ENCODE data around the gene LRP1B. TPM values are rescaled to one million over a fixed set of nuclear protein-coding genes. Genes with fewer than 3 reads are reported as not detected.
"Not testable (repeated sequence)": the region's sequence is repeated elsewhere in the genome, so short reads cannot be mapped to it uniquely, and the experiment has no call there.

The LRP1B gene
- total RNA-seq, 2 experiments from 2014 or later: not detected

GRCh38 chr2:140354544-140354943, 1776.3 kb downstream of the LRP1B start:
- ChIA-PET CTCF (no interaction called here), POLR2A (no interaction called here)
- Mint-ChIP-seq H3K4me1 (no peaks in the 10 kb centered on the region), H3K27me3 (no peaks in the 10 kb centered on the region), H3K27ac (no peak overlapping the region), H3K9me3 (ENCODE audit: low read depth) (peaks cover 4% of the 10 kb centered on the region), H3K4me3 (no peak overlapping the region), H3K36me3 (ENCODE audit: low read depth) (no peaks in the 10 kb centered on the region)
- ATAC-seq: no peak
- no peak for DNase-seq
- intact Hi-C loops (cut with DNase I, micrococcal nuclease): no loop called here

- Mint-ChIP-seq H3K27me3 (no peaks in the 10 kb centered on the region), H3K36me3 (ENCODE audit: low read depth) (no peaks in the 10 kb centered on the region), H3K27ac (no peak overlapping the region), H3K9me3 (ENCODE audit: low read depth) (peaks cover 4% of the 10 kb centered on the region), H3K4me1 (no peaks in the 10 kb centered on the region), H3K4me3 (no peak overlapping the region)
- POLR2A ChIA-PET: no interaction called here
- DNase-seq: no peak
- no peak for ATAC-seq
- CTCF ChIA-PET: no interaction called here
- intact Hi-C loops (cut with DNase I, micrococcal nuclease): no loop called here
These were observed 1777.3 kb downstream of the LRP1B start for GRCh38 chr2:140353541-140353940.

GRCh38 chr2:140351692-140352091, 1779.1 kb downstream of the LRP1B start:
- ATAC-seq: no peak
- ChIA-PET POLR2A (no interaction called here), CTCF (no interaction called here)
- Mint-ChIP-seq H3K27ac (no peak overlapping the region), H3K27me3 (no peaks in the 10 kb centered on the region), H3K36me3 (ENCODE audit: low read depth) (no peaks in the 10 kb centered on the region), H3K4me1 (no peaks in the 10 kb centered on the region), H3K9me3 (ENCODE audit: low read depth) (peaks cover 2% of the 10 kb centered on the region), H3K4me3 (no peak overlapping the region)
- intact Hi-C loops (cut with DNase I, micrococcal nuclease): no loop called here
- DNase-seq: no peak

- intact Hi-C loops (cut with DNase I, micrococcal nuclease): no loop called here
- peaks cover 4% of the 10 kb centered on the region for H3K9me3 Mint-ChIP-seq (ENCODE audit: low read depth)
- H3K27ac Mint-ChIP-seq: no peak overlapping the region
- no peaks in the 10 kb centered on the region for H3K4me1 Mint-ChIP-seq
- ChIA-PET POLR2A (no interaction called here), CTCF (no interaction called here)
- H3K36me3 Mint-ChIP-seq (ENCODE audit: low read depth): no peaks in the 10 kb centered on the region
- ATAC-seq (no peak), DNase-seq (no peak)
- H3K27me3 Mint-ChIP-seq: no peaks in the 10 kb centered on the region
- no peak overlapping the region for H3K4me3 Mint-ChIP-seq
These were observed 1781.1 kb downstream of the LRP1B start for GRCh38 chr2:140349695-140350094.

GRCh38 chr2:140348826-140349225, 1782.0 kb downstream of the LRP1B start:
- Mint-ChIP-seq H3K9me3 (ENCODE audit: low read depth) (peaks cover 2% of the 10 kb centered on the region), H3K27me3 (no peaks in the 10 kb centered on the region), H3K36me3 (ENCODE audit: low read depth) (no peaks in the 10 kb centered on the region), H3K4me1 (no peaks in the 10 kb centered on the region), H3K27ac (no peak overlapping the region), H3K4me3 (no peak overlapping the region)
- DNase-seq (no peak), ATAC-seq (no peak)
- intact Hi-C loops (cut with DNase I, micrococcal nuclease): no loop called here
- POLR2A ChIA-PET: no interaction called here
- CTCF ChIA-PET: no interaction called here

- Mint-ChIP-seq H3K9me3 (ENCODE audit: low read depth) (peaks cover 10% of the 10 kb centered on the region), H3K36me3 (ENCODE audit: low read depth) (no peaks in the 10 kb centered on the region), H3K4me3 (no peak overlapping the region), H3K27me3 (no peaks in the 10 kb centered on the region), H3K27ac (no peak overlapping the region), H3K4me1 (no peaks in the 10 kb centered on the region)
- ATAC-seq (no peak), DNase-seq (no peak)
- POLR2A ChIA-PET: no interaction called here
- CTCF ChIA-PET: no interaction called here
- intact Hi-C loops (cut with DNase I, micrococcal nuclease): no loop called here
These were observed 1786.0 kb downstream of the LRP1B start for GRCh38 chr2:140344838-140345237.

- H3K27ac Mint-ChIP-seq; H3K36me3 Mint-ChIP-seq (ENCODE audit: low read depth); H3K4me3 Mint-ChIP-seq; DNase-seq; H3K4me1 Mint-ChIP-seq; intact Hi-C loops (cut with DNase I, micrococcal nuclease); POLR2A ChIA-PET; ATAC-seq; H3K27me3 Mint-ChIP-seq: not testable (repeated sequence)
- peaks cover 10% of the 10 kb centered on the region for H3K9me3 Mint-ChIP-seq (ENCODE audit: low read depth)
- CTCF ChIA-PET: interaction anchor here (0.5 kb wide), 1 partner anchor 14 kb away, joined by 7 read pairs; no protein-coding TSS in a partner anchor
These were observed 1786.5 kb downstream of the LRP1B start for GRCh38 chr2:140344266-140344665.

- POLR2A ChIA-PET: no interaction called here
- no peak for DNase-seq
- H3K4me1 Mint-ChIP-seq: no peaks in the 10 kb centered on the region
- peaks cover 10% of the 10 kb centered on the region for H3K9me3 Mint-ChIP-seq (ENCODE audit: low read depth)
- H3K27me3 Mint-ChIP-seq: no peaks in the 10 kb centered on the region
- H3K4me3 Mint-ChIP-seq: no peak overlapping the region
- intact Hi-C loops (cut with DNase I, micrococcal nuclease): no loop called here
- no peaks in the 10 kb centered on the region for H3K36me3 Mint-ChIP-seq (ENCODE audit: low read depth)
- CTCF ChIA-PET: no interaction called here
- no peak for ATAC-seq
- no peak overlapping the region for H3K27ac Mint-ChIP-seq
These were observed 1792.0 kb downstream of the LRP1B start for GRCh38 chr2:140338795-140339194.

GRCh38 chr2:140337061-140337460, 1793.8 kb downstream of the LRP1B start:
- no peaks in the 10 kb centered on the region for H3K27me3 Mint-ChIP-seq
- ATAC-seq (no peak), DNase-seq (no peak)
- POLR2A ChIA-PET: no interaction called here
- CTCF ChIA-PET: no interaction called here
- H3K4me3 Mint-ChIP-seq: no peak overlapping the region
- H3K4me1 Mint-ChIP-seq: no peaks in the 10 kb centered on the region
- H3K9me3 Mint-ChIP-seq (ENCODE audit: low read depth): peaks cover 6% of the 10 kb centered on the region
- intact Hi-C loops (cut with DNase I, micrococcal nuclease): no loop called here
- H3K27ac Mint-ChIP-seq: no peak overlapping the region
- no peaks in the 10 kb centered on the region for H3K36me3 Mint-ChIP-seq (ENCODE audit: low read depth)

GRCh38 chr2:140316345-140316744, 1814.5 kb downstream of the LRP1B start:
- DNase-seq (no peak), ATAC-seq (no peak)
- Mint-ChIP-seq H3K4me3 (no peak overlapping the region), H3K9me3 (ENCODE audit: low read depth) (peaks cover 9% of the 10 kb centered on the region), H3K27me3 (no peaks in the 10 kb centered on the region), H3K4me1 (no peaks in the 10 kb centered on the region), H3K27ac (no peak overlapping the region), H3K36me3 (ENCODE audit: low read depth) (no peaks in the 10 kb centered on the region)
- POLR2A ChIA-PET: no interaction called here
- CTCF ChIA-PET: no interaction called here
- intact Hi-C loops (cut with DNase I, micrococcal nuclease): no loop called here

- DNase-seq (no peak), ATAC-seq (no peak)
- Mint-ChIP-seq H3K27me3 (no peaks in the 10 kb centered on the region), H3K36me3 (ENCODE audit: low read depth) (no peaks in the 10 kb centered on the region), H3K4me3 (no peak overlapping the region), H3K9me3 (ENCODE audit: low read depth) (peaks cover 1% of the 10 kb centered on the region), H3K27ac (no peak overlapping the region), H3K4me1 (no peaks in the 10 kb centered on the region)
- ChIA-PET POLR2A (no interaction called here), CTCF (no interaction called here)
- intact Hi-C loops (cut with DNase I, micrococcal nuclease): no loop called here
These were observed 1818.9 kb downstream of the LRP1B start for GRCh38 chr2:140311905-140312304.

GRCh38 chr2:140308706-140309105, 1822.1 kb downstream of the LRP1B start:
- POLR2A ChIA-PET: no interaction called here
- Mint-ChIP-seq H3K36me3 (ENCODE audit: low read depth) (no peaks in the 10 kb centered on the region), H3K27ac (no peak overlapping the region), H3K9me3 (ENCODE audit: low read depth) (peaks cover 2% of the 10 kb centered on the region), H3K4me1 (no peaks in the 10 kb centered on the region), H3K27me3 (no peaks in the 10 kb centered on the region), H3K4me3 (no peak overlapping the region)
- intact Hi-C loops (cut with DNase I, micrococcal nuclease): no loop called here
- ATAC-seq (no peak), DNase-seq (no peak)
- CTCF ChIA-PET: no interaction called here

GRCh38 chr2:140307532-140307931, 1823.3 kb downstream of the LRP1B start:
- no peak for DNase-seq
- Mint-ChIP-seq H3K36me3 (ENCODE audit: low read depth) (no peaks in the 10 kb centered on the region), H3K27ac (no peak overlapping the region), H3K4me1 (no peaks in the 10 kb centered on the region), H3K4me3 (no peak overlapping the region), H3K27me3 (no peaks in the 10 kb centered on the region), H3K9me3 (ENCODE audit: low read depth) (peaks cover 2% of the 10 kb centered on the region)
- ChIA-PET CTCF (no interaction called here), POLR2A (no interaction called here)
- intact Hi-C loops (cut with DNase I, micrococcal nuclease): no loop called here
- no peak for ATAC-seq
